ENCODE measurements around the gene AXIN1. TPM values are rescaled to one million over a fixed set of nuclear protein-coding genes. Genes with fewer than 3 reads are reported as not detected.
"Not testable (repeated sequence)": the region's sequence is repeated elsewhere in the genome, so short reads cannot be mapped to it uniquely, and the experiment has no call there.

AXIN1 gene
- total RNA-seq, 1 experiment from 2014 or later, result 53.3 TPM

DNA sequence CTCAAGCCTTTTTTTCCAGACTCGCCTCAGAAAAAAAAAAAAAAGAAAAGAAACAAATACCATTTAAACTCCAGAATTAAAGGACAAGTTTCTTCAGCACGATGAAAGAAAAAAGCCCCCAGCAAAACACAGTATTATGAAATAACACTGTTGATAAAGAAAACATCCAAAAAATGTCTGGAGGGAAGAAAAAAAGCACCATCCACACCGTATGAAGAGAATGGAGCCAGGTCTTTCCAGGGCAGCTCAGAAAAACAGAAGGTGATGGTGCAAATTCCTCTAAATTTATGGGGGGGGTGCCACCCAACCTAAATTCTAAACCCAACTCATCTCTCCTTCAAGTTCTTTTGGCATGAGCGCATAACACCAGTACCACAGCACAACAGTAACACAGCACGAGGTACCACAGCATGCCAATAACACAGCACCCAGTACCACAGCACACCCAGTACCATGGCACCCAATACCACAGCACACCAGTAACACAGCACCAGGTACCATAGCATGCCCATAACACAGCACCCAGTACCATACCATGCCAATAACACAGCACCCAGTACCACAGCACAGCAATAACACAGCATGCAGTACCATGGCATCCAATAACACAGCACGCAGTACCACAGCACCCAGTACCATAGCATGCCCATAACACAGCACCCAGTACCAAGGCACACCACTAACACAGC is 19.0 kb downstream of the AXIN1 start:
- ChIA-PET CTCF (no interaction called here), POLR2A (no interaction called here)
- BruUV-seq (replicated peaks), result no TSS peak
- H3K27me3 ChIP-seq (ENCODE audit: control insufficient read depth, insufficient read depth, low read length), result no peaks in the 10 kb centered on the region
- H3K36me3 ChIP-seq (ENCODE audit: control insufficient read depth, insufficient read depth, low read length), result no peaks in the 10 kb centered on the region
- in situ Hi-C loops (cut with HindIII; ENCODE audit: low pct_unique_long_range_greater_than_20kb, low sequenced_read_pairs), result no loop called here
- intact Hi-C loops (cut with micrococcal nuclease; ENCODE audit: unreplicated experiment), result no loop called here
- peaks cover 27% of the 10 kb centered on the region for H3K4me1 ChIP-seq (ENCODE audit: control insufficient read depth, insufficient read depth, low read length)
- ATAC-seq (0 out of 2 replicates have a peak, but pooled peaks have one; percentile 19), DNase-seq (ENCODE audit: low read depth, low spot score) (no peak)
- no peak overlapping the region for H3K4me3 ChIP-seq (ENCODE audit: low read depth in 2 of 2, low read length in 2 of 2)
- H3K27ac ChIP-seq (ENCODE audit: low read length), result no peak overlapping the region; the same call in 1 of the 2 replicates
- TF ChIP-seq SIN3A (IDR thresholded peaks at IDR 0.05; ENCODE audit: borderline replicate concordance, insufficient read depth, low read depth, low read length) (no peak), TCF7L2 (IDR thresholded peaks at IDR 0.05; ENCODE audit: low read depth, low read length) (no peak), POLR2AphosphoS5 (IDR thresholded peaks at IDR 0.05; ENCODE audit: low read depth, low read length) (no peak)
- TF ChIP-seq, protein P1, sequence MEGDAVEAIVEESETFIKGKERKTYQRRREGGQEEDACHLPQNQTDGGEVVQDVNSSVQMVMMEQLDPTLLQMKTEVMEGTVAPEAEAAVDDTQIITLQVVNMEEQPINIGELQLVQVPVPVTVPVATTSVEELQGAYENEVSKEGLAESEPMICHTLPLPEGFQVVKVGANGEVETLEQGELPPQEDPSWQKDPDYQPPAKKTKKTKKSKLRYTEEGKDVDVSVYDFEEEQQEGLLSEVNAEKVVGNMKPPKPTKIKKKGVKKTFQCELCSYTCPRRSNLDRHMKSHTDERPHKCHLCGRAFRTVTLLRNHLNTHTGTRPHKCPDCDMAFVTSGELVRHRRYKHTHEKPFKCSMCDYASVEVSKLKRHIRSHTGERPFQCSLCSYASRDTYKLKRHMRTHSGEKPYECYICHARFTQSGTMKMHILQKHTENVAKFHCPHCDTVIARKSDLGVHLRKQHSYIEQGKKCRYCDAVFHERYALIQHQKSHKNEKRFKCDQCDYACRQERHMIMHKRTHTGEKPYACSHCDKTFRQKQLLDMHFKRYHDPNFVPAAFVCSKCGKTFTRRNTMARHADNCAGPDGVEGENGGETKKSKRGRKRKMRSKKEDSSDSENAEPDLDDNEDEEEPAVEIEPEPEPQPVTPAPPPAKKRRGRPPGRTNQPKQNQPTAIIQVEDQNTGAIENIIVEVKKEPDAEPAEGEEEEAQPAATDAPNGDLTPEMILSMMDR (IDR thresholded peaks at IDR 0.05), result no peak
- TF ChIP-seq, protein P2, sequence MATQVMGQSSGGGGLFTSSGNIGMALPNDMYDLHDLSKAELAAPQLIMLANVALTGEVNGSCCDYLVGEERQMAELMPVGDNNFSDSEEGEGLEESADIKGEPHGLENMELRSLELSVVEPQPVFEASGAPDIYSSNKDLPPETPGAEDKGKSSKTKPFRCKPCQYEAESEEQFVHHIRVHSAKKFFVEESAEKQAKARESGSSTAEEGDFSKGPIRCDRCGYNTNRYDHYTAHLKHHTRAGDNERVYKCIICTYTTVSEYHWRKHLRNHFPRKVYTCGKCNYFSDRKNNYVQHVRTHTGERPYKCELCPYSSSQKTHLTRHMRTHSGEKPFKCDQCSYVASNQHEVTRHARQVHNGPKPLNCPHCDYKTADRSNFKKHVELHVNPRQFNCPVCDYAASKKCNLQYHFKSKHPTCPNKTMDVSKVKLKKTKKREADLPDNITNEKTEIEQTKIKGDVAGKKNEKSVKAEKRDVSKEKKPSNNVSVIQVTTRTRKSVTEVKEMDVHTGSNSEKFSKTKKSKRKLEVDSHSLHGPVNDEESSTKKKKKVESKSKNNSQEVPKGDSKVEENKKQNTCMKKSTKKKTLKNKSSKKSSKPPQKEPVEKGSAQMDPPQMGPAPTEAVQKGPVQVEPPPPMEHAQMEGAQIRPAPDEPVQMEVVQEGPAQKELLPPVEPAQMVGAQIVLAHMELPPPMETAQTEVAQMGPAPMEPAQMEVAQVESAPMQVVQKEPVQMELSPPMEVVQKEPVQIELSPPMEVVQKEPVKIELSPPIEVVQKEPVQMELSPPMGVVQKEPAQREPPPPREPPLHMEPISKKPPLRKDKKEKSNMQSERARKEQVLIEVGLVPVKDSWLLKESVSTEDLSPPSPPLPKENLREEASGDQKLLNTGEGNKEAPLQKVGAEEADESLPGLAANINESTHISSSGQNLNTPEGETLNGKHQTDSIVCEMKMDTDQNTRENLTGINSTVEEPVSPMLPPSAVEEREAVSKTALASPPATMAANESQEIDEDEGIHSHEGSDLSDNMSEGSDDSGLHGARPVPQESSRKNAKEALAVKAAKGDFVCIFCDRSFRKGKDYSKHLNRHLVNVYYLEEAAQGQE (IDR thresholded peaks at IDR 0.05; ENCODE audit: insufficient read depth in 1 of 2, low read depth in 2 of 2, low read length in 1 of 2), result no peak
- H3K9me3 ChIP-seq (ENCODE audit: control insufficient read depth, insufficient read depth, low read depth, low read length), result no peaks in the 10 kb centered on the region

DNA sequence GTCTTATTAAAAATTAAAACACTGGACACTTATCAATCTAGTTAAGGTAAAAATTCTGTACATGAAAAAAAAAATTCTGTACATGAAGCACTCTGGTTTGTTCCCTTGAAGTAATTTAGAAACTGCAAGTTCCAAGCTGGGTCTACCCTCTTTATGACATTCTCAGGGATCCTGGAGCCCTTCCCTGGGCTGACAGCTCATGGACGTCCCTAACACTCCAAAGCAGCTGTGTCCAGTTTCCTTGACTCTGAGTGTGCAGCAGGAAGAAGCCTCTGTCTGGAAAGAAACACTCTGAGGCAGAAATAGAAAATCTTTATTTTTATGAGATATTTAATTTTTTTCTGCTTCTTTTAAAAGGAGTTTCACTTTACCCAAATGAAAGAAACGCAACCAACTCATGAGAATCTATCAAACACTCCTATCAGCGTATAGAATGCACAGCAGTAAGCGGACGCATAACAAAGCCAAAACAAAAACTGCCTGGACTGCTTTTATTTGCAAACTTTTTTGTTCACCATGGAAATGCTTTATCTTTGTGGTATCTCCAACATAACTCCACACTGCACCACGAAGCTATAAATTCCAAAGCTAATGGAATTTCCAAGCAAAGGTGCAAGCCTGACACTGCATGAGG is 21.2 kb downstream of the AXIN1 start:
- Histone ChIP-seq H3K4me1 (ENCODE audit: control insufficient read depth, insufficient read depth, low read length) (peaks cover 41% of the 10 kb centered on the region), H3K27ac (ENCODE audit: low read length) (peak overlapping the region; percentile 60)
- H3K4me3 ChIP-seq (ENCODE audit: low read depth in 2 of 2, low read length in 2 of 2); DNase-seq (ENCODE audit: low read depth, low spot score); H3K9me3 ChIP-seq (ENCODE audit: control insufficient read depth, insufficient read depth, low read depth, low read length); in situ Hi-C loops (cut with HindIII; ENCODE audit: low pct_unique_long_range_greater_than_20kb, low sequenced_read_pairs); CTCF ChIA-PET; ATAC-seq; BruUV-seq (replicated peaks); POLR2A ChIA-PET; intact Hi-C loops (cut with micrococcal nuclease; ENCODE audit: unreplicated experiment); H3K36me3 ChIP-seq (ENCODE audit: control insufficient read depth, insufficient read depth, low read length); H3K27me3 ChIP-seq (ENCODE audit: control insufficient read depth, insufficient read depth, low read length): not testable (repeated sequence)

DNA sequence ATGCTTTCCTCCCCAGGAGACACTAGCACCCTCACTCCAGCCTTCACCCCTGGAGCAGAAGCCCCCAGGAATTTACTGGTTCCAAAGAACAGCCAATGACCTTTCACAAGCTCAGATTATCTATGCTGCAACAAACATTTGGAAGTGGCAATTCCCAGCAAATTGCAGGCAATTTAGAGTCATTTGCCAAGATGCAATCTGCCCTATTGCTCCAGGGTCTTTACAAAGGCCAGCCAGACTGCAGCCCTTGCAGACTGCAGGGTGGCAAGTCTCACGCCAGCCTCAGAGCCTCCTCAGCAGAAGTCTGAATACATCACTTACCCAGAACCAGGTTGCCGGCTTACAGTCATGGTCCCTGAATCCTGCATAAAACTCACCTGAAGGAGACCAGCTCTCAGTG is 21.8 kb downstream of the AXIN1 start:
- CTCF ChIA-PET, result no interaction called here
- H3K36me3 ChIP-seq (ENCODE audit: control insufficient read depth, insufficient read depth, low read length), result no peaks in the 10 kb centered on the region
- in situ Hi-C loops (cut with HindIII; ENCODE audit: low pct_unique_long_range_greater_than_20kb, low sequenced_read_pairs) (no loop called here), intact Hi-C loops (cut with micrococcal nuclease; ENCODE audit: unreplicated experiment) (no loop called here)
- H3K4me3 ChIP-seq (ENCODE audit: low read depth in 2 of 2, low read length in 2 of 2), result no peak overlapping the region
- peak overlapping the region; percentile 40; the same call in 1 of the 2 replicates for H3K27ac ChIP-seq (ENCODE audit: low read length)
- H3K27me3 ChIP-seq (ENCODE audit: control insufficient read depth, insufficient read depth, low read length), result no peaks in the 10 kb centered on the region
- POLR2A ChIA-PET, result no interaction called here
- H3K4me1 ChIP-seq (ENCODE audit: control insufficient read depth, insufficient read depth, low read length), result peaks cover 45% of the 10 kb centered on the region
- BruUV-seq (replicated peaks), result no TSS peak
- H3K9me3 ChIP-seq (ENCODE audit: control insufficient read depth, insufficient read depth, low read depth, low read length), result no peaks in the 10 kb centered on the region
- TF ChIP-seq POLR2AphosphoS5 (IDR thresholded peaks at IDR 0.05; ENCODE audit: low read depth, low read length), result no peak
- TF ChIP-seq, protein P2 (IDR thresholded peaks at IDR 0.05; ENCODE audit: insufficient read depth in 1 of 2, low read depth in 2 of 2, low read length in 1 of 2), result no peak
- TF ChIP-seq, protein P1 (IDR thresholded peaks at IDR 0.05), result no peak
- TF ChIP-seq SIN3A (IDR thresholded peaks at IDR 0.05; ENCODE audit: borderline replicate concordance, insufficient read depth, low read depth, low read length), result no peak
- no peak for TF ChIP-seq TCF7L2 (IDR thresholded peaks at IDR 0.05; ENCODE audit: low read depth, low read length)
- DNase-seq (ENCODE audit: low read depth, low spot score), result no peak
- no peak for ATAC-seq
